Inflammatory macrophage treated with lipopolysaccharide for 4 hours (primary cell): ENCODE data around the gene ATP1B4.
"Not testable (repeated sequence)": the region's sequence is repeated elsewhere in the genome, so short reads cannot be mapped to it uniquely, and the experiment has no call there.

Experiments used
- DNase-seq: peaks from one replicate; pipeline ENCODE4 v3.0.0-alpha.2; 2020

The ATP1B4 gene

DNA sequence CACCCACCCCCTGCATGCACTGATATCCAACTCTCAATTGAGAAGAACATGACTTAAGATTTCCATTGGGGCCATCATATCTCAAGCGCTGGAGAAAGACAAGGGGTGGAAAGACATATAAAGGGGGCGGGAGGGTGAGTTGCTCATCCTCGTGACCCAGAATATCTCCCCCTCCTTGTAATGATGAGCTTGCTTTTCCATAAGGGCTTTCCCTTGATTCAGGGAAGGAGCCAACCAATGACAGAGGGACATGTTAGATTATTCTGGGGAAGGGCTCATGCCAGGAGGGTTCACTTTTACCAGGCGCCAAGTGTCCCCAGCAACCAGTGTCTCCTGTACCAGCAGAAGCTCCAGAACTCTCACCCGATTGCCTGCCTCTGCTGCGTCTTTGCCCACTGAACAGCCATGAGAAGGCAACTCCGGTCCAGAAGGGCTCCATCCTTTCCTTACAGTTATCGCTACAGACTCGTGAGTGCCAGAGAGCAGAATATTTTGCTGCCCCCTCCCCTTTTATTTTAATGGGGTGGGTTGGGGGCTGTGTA lies at the start of gene ATP1B4:
ATP1B4 (plus strand) TSS at position 326 of the 542 bp plus-strand sequence; CDS start at position 406, 80 bp downstream.
- DNase-seq: no peak

DNA sequence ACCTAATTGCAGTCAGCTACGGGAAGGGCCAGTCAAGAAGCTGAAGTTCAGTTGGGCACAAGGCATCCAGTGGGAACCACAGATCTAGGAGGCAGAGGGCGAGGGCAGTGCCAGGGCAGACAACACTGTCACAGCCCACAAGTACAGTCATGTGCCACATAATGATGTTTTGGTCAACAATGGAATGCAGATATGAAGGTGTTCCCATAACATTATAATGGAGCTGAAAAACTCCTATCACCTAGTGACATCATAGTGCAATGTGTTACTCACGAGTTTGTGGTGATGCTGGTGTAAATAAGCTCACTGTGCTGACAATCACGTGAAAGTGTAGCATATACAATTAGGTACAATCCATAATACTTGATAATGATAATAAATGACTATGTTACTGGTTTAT lies 46.1 kb upstream of the ATP1B4 start:
- DNase-seq: no peak

DNA sequence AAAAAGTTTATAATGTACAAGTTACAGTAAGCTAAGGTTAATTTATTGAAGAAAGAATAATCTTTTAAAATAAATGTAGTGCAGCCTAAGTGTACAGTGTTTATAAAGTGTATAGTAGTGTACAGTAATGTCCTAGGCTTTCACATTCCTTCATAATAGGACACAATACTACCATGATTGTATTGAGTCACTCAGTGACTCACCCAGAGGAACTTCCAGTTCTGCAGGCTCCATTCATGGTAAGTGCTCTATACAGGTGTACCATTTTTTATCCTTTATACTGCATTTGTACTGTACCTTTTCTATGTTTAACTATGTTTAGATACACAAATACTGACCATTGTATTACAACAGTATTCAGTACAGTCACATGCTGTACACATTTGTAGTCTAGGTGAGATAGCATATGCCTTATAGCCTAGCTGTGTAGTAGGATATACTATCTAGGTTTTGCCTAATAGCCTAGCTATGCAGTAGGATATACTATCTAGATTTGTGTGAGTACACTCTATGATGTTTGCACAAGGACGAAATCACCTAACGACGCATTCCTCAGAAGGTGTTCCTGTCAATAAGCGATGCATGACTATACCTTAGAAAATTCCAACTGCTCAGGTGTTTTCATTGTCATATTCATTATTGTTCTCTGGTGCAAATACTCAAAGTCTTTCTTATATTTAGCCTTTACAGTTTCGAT lies 45.2 kb upstream of the ATP1B4 start:
- peak; percentile 26 for DNase-seq

DNA sequence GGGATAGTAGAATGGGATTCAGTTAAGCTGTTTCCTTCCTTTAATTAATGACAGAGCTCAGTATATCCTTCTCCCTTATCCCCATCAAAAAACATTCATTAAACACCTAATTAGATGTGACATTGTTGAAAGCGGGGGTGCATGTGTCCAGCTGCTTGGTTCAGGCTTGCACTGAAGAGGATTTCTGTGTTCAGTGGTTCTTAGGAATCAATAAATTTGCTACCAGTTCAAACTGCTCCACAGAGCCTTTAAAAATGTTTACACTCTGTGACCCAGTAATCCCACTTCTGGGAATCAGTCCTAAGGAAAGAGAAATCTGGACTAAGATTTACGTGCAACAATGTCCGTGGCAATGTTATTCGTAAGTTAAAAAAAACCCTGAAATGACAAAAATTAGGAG lies 43.5 kb upstream of the ATP1B4 start:
- DNase-seq: no peak

DNA sequence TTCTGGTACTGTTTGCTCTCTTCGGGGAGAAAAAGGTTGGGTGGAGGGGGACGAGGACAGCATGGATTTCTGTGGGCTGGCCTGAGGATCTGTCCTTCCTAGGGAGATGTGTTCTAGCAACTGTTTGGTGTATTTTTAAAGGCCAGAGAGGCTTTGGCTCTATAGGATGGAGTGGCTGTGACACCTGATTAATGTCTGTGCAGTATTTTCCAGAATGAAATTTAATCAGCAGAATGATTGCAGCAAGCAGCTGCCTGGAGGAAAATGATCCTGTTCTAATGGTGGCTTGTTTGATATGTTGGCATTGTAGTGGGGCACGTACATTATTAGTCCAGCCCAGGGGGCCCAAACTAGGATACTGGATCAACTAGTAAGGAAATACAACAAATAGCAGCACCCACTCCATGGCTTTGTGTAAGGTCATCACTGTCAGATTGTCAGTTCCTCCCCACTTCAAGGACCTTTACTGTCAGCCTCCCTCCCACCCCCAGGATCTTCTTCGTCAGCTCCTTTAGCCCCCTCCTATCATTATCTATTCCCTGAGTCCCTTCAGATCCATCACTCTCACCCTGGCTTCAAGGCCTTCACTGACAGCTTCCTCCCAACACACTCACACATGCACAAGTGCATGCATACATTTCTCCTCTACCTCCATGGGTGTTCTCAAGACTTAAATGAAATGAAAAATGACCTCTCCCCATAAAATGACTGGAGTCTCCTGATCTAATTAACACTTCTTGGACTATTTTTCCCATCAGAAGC lies 40.2 kb upstream of the ATP1B4 start:
- no peak for DNase-seq

DNA sequence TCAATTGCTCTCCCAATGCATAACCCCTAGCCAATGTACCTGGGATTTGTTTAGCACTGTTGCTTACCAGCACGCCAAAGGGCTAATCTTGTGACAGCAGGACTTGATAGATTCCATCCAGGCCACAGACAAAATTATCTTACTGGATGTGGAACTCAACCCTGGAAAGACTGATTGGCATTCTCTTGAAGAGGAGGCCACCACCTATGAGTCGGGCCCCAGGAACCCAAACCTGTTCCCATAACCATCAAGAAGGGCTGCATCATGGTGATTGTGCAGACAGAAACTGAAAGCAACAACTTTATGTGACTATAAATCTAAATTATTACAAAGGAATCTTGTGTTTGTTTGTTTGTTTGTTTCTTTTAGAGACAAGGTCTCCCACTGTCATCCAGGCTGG lies 30.8 kb upstream of the ATP1B4 start:
- DNase-seq: no peak

DNA sequence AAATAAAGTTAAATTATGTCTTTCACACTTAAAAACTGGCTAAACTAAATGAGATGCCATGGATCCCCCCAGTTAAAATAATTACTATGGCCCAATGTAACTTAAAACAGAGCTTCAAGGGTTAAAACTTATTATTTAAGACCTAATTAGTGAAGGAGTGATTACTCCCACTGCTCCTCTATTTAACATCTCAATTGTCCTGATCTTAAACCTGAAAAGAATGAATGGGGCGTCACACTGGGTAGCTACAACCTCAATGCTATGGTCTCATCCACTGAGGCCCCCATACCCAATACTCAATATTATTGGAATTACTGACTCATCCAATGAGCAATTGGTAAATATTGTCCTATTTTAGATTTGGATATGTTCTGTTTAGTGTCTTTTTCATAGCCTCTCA lies 29.5 kb upstream of the ATP1B4 start:
- DNase-seq: no peak

DNA sequence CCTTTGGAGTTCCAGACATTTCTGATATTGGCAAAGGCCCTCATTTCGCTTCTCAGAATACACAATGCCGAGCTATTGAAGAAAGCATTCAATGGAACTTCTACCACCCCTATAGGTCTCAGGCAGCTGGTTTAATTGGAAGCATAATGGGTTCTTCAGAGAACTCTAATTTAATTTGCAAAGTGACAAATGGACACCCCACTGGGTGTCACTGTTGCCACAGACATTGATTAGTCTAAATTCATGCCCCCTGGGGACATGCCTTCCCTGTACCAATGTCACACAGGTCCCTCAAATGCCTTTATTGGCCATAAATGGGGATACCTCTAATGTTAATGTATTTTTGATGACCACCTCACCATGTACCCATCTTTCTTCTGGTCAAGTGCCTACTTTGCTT lies 27.7 kb upstream of the ATP1B4 start:
- no peak for DNase-seq

DNA sequence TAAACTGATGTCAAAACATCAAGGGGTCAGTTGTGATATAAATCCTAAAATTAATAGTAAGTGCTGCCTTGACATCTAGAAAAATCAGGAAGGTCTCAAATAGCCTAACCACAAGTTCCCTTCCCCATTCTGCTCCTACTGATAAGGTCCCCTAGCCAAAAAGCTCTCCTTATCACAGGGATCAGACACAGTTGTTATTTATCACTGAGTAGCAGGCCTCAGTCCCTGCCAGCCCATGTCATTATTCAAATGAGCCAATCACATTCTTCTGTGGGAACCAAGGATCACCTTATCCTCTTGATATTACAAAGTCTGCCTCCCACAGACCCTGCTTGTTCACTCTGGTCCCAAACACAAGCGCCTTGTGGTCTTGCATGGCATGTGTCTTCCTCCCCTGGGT lies 27.3 kb upstream of the ATP1B4 start:
- no peak for DNase-seq

DNA sequence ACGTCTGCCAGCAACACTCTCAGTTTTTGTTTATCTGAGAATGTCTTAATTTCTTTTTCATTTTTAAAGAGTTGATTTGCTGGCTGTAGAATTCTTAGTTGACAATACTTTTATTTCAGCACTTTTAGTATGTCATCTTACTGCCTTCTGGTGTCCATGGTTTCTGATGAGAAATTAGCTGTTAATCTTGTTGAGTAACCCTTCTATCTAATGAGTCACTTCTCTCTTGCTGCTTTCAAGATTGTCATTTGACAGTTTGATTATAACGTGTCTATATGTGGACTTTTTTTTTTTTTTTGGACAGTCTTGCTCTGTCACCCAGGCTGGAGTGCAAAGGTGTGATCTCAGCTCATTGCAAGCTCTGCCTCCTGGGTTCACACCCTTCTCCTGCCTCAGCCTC lies 26.6 kb upstream of the ATP1B4 start:
- DNase-seq: peak; percentile 46

DNA sequence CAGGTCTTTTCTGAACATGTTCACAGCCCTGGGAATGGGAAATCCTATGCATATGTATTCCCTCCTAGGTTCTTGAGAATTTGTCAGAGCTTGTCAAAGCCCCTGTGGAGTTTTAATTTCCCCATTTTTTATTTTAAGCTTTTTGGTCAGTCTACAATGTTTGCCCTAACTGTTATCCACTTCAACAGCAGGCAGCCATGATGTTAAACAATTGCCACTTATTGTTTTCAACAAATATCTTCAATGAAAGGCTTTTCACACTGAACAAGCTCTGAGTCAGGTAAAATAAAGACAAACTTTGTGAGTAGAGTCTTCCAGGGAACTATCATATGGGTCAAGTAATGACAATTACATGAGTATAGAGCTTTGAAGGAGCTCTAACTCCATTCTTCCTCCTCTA lies 25.0 kb upstream of the ATP1B4 start:
- DNase-seq: no peak

DNA sequence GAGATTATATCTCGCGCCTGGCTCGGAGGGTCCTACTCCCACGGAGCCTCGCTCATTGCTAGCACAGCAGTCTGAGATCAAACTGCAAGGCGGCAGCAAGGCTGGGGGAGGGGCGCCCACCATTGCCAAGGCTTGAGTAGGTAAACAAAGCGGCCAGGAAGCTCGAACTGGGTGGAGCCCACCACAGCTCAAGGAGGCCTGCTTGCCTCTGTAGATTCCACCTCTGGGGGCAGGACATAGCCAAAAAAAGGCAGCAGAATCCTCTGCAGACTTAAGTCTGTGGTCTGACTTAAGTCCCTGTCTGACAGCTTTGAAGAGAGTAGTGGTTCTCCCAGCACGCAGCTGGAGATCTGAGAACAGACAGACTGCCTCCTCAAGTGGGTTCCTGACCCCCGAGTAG lies 17.3 kb upstream of the ATP1B4 start:
- DNase-seq: not testable (repeated sequence)

DNA sequence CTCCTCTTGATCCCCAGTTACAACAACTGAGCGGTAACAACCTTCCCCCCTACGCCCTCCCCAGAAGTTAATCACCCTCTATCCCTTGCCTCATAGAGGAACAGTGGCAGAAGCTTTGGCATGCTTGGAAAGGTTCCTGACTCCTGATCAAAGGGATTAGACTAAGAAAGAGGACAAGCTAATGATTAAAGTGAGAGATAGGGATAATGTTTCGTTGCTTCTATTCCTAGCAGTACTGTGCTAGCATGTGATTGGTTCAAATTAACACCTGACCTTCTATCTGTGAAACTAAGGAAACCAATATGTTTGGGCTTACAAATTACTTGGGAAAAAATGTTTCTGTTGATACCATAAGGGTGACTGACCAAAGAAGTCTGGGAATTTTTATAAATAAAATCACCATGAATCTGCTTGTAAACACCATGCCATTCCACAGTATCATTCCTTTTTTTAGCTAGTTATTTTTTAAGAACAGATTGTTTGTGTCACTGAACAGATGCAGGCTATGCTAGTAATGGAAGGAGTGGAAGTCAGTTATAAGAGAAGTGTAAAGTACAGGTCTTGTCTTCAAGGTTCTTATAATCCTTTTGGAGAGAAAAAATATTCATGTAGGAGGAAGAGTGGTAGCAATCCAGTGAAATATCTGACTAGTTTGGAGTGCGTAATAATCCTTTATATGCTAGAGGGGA lies 11.3 kb upstream of the ATP1B4 start:
- DNase-seq: no peak

DNA sequence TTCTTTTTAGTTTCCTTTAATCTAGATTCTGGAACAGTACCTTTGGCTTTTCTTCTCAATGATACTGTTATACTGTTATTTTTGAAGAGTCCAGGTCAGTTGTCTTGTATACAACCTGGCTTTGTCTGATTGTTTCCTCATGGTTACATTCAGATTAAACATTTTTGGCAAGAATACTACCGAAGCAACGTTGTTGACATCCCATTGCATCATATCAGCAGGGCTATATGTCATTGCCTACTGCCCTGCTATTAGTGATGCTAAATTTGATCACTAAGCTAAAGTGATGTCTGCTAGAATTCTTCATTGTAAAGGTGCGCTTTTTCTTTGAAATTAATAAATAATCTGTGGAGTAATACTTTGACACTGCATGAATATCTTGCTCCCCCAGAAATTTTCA lies 5.8 kb upstream of the ATP1B4 start:
- no peak for DNase-seq

DNA sequence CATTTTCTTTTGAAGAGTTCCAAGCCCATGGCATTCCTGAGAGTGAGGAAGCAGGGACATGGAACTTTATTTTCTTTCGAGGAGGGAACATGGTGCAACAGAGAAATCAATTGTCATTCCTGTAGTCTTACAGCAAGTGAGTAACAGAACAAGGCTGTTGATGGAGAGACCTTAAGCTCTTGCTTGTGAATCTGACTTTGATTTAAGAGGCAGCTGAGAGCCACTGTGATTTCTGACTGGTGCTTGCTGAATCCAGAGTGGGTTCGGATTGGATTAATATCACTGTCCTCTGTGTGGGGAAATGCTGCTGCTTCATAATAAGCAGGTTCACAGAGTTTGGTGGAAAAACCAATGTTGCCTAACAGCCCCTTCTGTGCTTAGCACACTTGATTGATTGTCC lies 4.7 kb upstream of the ATP1B4 start:
- peak; percentile 10 for DNase-seq

DNA sequence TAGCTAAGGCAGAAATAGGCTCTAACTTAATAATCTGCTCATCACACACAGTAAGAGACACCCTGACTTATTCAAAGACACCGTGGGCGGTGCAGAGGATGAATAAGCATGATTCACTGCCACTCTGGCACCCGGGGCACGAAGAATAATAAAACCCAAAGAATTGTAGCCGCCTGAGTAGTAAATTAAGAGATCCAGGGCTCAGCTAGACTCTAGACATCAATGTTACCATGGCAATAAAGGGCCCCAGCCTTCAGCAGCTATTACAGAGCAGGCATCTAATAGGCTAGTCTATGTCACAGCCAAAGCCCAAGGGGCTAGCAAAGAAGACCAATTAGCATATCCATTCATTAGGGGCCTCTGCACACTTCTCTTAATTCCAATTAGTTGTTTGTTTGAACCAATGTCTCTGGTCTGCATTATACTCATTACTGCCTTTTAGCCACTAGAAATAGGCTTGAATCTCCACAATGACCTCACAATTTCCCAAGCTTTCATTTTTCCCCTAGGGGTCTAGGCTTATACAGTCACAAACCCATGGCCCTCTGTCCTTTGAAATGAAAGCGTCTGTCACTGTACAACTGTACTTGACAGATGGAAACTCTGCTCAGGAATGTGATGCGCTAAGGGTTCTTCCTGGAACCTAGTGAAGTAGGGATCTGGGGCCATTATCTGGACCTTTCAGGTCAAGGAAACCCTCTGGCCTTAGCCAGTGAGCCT lies 3.0 kb upstream of the ATP1B4 start:
- DNase-seq: peak; percentile 29

DNA sequence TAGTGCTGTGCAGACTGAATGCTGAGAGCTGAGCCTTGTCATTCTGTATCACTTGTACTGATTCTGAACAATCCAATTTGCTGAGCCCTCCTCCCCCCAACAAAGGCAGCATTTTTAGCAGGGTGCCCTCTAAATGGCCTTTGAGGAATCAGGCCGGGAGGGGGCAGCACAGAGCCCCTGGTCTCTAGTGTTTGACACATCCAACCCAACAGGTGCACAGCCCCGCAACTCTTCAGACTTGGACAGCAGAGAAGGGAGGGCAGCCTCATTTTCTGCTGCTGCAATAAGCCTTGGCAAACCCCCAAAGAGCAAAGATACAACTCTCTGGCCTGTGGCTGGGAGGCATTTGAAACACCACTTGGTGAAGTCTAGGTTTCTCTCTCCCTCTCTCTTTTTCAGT lies 3.4 kb downstream of the ATP1B4 start:
- DNase-seq: no peak

DNA sequence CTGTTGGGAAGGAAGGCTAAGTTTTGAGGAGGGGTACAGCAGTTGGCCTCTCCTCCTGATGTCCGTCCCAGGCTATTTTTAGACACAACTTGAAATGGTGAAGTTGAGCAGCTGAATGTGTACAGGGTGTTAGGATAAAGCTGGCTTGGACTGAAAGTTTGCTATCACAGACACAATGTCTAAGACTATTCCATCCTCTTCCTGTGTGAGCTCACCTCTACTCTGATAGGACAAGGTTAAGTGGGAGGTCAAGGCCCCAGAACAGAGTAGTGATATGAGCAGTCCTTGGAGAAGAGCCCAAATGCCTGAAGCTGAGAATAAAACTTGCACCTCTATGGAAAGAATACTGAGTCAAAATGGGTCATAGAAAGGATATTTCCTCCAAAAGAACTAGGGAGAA lies 4.1 kb downstream of the ATP1B4 start:
- DNase-seq: no peak

DNA sequence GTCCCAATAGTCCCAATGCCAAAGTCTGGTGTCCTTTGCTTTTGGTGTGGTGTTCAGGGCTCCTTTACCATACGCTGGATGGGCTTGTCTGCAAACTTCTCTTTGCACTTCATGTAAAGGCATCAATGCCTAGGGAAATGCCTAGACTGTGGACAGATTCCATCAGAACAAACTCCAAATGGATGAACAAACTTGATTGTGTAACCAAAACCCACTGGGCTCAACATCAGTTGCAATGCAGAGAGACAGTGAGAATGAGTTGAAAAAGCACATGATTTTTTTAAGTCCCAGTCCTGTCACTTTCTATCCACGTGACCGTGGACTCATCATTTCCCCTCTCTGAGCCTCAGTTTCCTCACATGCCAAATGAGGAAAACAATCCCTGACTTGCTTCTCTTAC lies 4.9 kb downstream of the ATP1B4 start:
- DNase-seq: no peak

DNA sequence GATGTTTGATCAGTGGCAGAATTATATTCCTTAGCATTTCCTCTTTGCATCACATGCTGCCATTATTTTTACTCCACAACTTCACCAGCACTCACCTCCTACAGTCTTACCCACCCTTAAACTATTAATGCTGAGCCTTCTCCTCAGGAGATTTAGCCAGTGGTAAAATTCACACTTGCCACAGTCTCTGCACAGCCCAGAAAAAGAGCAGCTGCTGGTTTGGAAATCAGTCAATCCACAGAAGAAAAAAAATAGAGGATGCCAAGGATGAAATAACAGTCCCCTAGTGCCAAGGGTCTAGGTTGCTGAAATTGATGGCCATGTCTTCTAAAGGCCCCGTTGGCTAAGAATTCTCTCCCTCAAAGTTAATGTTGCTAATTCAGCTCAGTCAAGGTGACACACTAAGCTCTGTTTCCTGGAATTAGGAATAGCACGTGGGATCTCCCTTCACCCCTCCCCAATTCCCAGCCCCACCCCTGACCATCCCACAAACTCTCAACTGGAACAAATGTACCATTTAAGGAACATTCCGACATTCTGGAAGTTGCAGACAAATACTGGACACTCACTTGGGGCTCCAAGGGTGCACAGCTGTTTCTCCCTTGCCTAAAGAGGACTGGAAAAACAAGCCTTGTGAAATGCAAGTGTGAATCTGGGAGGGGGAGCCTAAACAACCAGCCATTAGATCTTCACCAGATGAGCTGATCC lies 5.7 kb downstream of the ATP1B4 start:
- DNase-seq: no peak

DNA sequence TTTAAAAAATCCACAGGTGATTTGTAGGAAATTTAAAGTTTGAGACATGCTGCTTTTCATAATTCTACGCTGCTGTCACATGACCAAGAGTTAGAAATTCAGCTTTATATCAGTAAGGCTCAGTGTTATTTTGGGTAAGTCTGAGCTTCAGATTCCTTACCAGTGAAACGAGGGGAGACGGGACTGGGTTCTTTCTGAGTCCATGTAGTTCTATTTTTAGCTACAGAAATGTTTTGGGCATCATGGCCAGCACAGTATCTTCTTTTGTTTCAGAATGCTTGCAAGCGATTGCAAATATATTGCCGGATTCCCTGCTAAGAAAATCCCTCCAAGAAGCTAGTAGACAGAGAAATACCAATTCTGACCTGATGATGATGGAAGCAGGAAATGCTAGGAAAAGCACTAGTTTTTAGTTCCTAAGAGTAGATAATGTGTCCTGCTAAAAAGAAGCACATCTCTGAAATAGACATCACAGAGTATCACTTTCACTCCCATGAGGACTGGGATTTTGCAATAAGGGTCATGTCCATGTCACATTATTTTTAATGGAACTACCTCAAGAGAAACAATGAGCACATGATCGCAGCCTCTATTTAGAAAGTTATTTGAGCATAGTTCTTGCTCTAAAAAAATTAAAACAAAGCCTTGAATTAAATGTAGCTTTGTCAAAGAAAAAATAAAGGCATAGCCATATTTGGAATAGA lies 10.9 kb downstream of the ATP1B4 start:
- peak; percentile 38 for DNase-seq

DNA sequence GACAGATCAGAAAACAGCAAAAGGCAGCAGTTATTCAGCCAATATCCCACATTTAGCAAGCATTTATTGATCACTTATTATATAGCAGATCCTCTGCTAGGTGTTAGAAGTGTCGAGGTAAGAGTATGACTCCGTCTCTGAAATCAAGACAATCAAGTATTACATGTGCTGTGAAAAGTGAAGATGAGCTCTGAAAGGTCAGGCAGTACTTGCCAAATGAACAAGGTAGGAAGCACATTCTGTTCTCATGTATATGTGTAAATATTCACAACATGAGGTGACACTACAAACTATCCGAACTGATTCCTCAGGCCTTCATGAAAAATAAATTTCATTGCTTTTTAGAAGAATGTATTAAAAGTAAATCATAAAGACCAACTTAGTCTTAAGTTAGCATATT lies 15.3 kb downstream of the ATP1B4 start:
- no peak for DNase-seq
